Testis (tissue), 3 donors: Measurements from ENCODE around the gene ZSCAN1. TPM values are rescaled to one million over a fixed set of nuclear protein-coding genes. Genes with fewer than 3 reads are reported as not detected.
A peak's percentile ranks its signal among the peaks of the same experiment; 100 is the strongest.

Experiments used
- DNase-seq: peaks from one replicate; pipeline ENCODE4 v3.0.0-alpha.2; 2019
- H3K27ac ChIP-seq, 2 donors: fragments of 200-600 bp; sonication (generic); one replicate each; pipeline ENCODE4 v1.5.1; 2019
- H3K27me3 ChIP-seq: fragments of 200-600 bp; sonication (generic); one replicate; pipeline ENCODE4 v1.5.1; 2019
- H3K36me3 ChIP-seq: fragments of 200-600 bp; sonication (generic); one replicate; pipeline ENCODE4 v1.5.1; 2017; ENCODE audit warnings: low read depth; ENCODE audit errors: missing control alignments
- H3K4me1 ChIP-seq: fragments of 200-600 bp; sonication (generic); one replicate; pipeline ENCODE4 v1.5.1; 2019
- H3K4me3 ChIP-seq, 2 donors: fragments of 200-600 bp; sonication (generic); one replicate each; pipeline ENCODE4 v1.5.1; 2017 to 2019
- H3K9me3 ChIP-seq: fragments of 200-600 bp; sonication (generic); one replicate; pipeline ENCODE4 v1.5.1; 2017
- CTCF ChIP-seq, 3 experiments: fragments of 450-650 bp in 2 of 3; fragments of 200-600 bp in 1 of 3; sonication (generic) in 1 of 3; IDR thresholded peaks; one replicate each; pipeline ENCODE4 v1.5.1; 2016 to 2019; ENCODE audit warnings: antibody characterized with exemption in 3 of 3, mild to moderate bottlenecking in 2 of 3, moderate library complexity in 1 of 3
- POLR2A ChIP-seq: fragments of 450-650 bp; IDR thresholded peaks from one replicate; pipeline ENCODE4 v1.6.1; 2017; ENCODE audit warnings: antibody characterized with exemption, mild to moderate bottlenecking, moderate library complexity
- WGBS, 2 donors: methylation state at CpG; one replicate each; pipeline ENCODE4 v1.1.5; 2018; 5-methylcytosine and 5-hydroxymethylcytosine counted together
- intact Hi-C: fragments of 100-400 bp; cut with DNase I; formaldehyde crosslinking; loops from one replicate; pipeline ENCODE4 v1.15.1; 2023; ENCODE audit warnings: low total_unique reads
- polyA plus RNA-seq: library from polyadenylated mRNA; stranded (reverse); fragments of 350-450 nt; fragmentation: Illumina TruSeq; extraction: RNeasy Lipid Tissue Mini Kit (QIAGEN cat#74804); gene quantifications from one replicate; pipeline ENCODE4 v1.2.3, GENCODE V29; 2014; ENCODE audit warnings: low read depth, low replicate concordance; ENCODE audit not compliant: insufficient read depth
- total RNA-seq, 2 donors: library from RNA; depleted of rRNA; stranded (reverse); fragments of >200 nt; gene quantifications; one replicate each; pipeline ENCODE4 v1.2.3, GENCODE V29; 2016

ZSCAN1 gene
- total and polyA plus RNA-seq, 3 donors from 2014 or later: 5.9 to 8.0 (median 6.5) TPM

DNA sequence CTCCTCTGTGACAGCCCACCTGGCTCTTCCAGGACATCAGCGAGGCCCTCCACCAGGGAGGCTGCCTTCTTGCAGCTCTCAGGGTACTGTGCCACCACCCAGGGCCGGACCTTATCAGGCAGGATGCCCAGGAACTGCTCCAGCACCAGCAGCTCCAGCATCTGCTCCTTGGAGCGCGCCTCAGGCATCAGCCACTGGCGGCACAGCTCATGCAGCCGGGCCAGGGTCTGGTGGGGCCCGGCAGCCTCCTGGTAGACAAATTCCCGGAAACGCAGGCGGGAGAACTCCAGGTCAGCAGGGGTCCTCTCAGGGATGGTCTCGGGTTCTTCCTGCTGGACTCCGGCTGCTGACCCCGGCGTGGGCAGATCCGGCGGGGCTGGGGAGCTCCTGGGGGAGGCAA, 56.0 kb downstream of the ZSCAN1 start:
- Histone ChIP-seq H3K27me3 (no peaks in the 10 kb centered on the region), H3K4me3 (no peak overlapping the region), H3K4me1 (no peaks in the 10 kb centered on the region), H3K36me3 (no peaks in the 10 kb centered on the region), H3K9me3 (no peaks in the 10 kb centered on the region), H3K27ac (no peak overlapping the region)
- intact Hi-C loops: no loop called here
- TF ChIP-seq CTCF (IDR thresholded peaks at IDR 0.05) (no peak), POLR2A (no peak)
- no peak for DNase-seq
- 86 to 99% methylated on average over 1 to 15 of the region's 16 CpGs for WGBS, 2 donors

GRCh38 chr19:58091251-58091995, 57.6 kb downstream of the ZSCAN1 start:
- H3K4me1 ChIP-seq: no peaks in the 10 kb centered on the region
- no peak overlapping the region for H3K4me3 ChIP-seq
- no peak overlapping the region for H3K27ac ChIP-seq
- intact Hi-C loops: no loop called here
- TF ChIP-seq POLR2A (no peak), CTCF (IDR thresholded peaks at IDR 0.05) (no peak)
- H3K9me3 ChIP-seq: no peaks in the 10 kb centered on the region
- no peaks in the 10 kb centered on the region for H3K36me3 ChIP-seq
- H3K27me3 ChIP-seq: no peaks in the 10 kb centered on the region
- DNase-seq: no peak
- WGBS, 2 donors: 85 to 91% methylated on average over 8 to 11 of the region's 11 CpGs

GRCh38 chr19:58093071-58093470, 59.2 kb downstream of the ZSCAN1 start:
- no peak overlapping the region for H3K4me3 ChIP-seq
- no peaks in the 10 kb centered on the region for H3K36me3 ChIP-seq
- intact Hi-C loops: no loop called here
- no peak overlapping the region for H3K27ac ChIP-seq
- 91 to 97% methylated on average over 7 of the region's 7 CpGs for WGBS, 2 donors
- peaks cover 9% of the 10 kb centered on the region for H3K4me1 ChIP-seq
- DNase-seq: no peak
- no peaks in the 10 kb centered on the region for H3K27me3 ChIP-seq
- no peaks in the 10 kb centered on the region for H3K9me3 ChIP-seq
- no peak for TF ChIP-seq POLR2A
- TF ChIP-seq CTCF (IDR thresholded peaks at IDR 0.05): no peak

GRCh38 chr19:58095328-58095727, 61.5 kb downstream of the ZSCAN1 start:
- no peak for DNase-seq
- 97% methylated on average over 10 of the region's 10 CpGs for WGBS, 2 donors
- Histone ChIP-seq H3K4me1 (peaks cover 13% of the 10 kb centered on the region), H3K4me3 (no peak overlapping the region), H3K27ac (no peak overlapping the region), H3K27me3 (no peaks in the 10 kb centered on the region), H3K9me3 (no peaks in the 10 kb centered on the region), H3K36me3 (no peaks in the 10 kb centered on the region)
- TF ChIP-seq CTCF (IDR thresholded peaks at IDR 0.05) (no peak), POLR2A (no peak)
- intact Hi-C loops: no loop called here

- Histone ChIP-seq H3K36me3 (no peaks in the 10 kb centered on the region), H3K9me3 (no peaks in the 10 kb centered on the region), H3K27me3 (no peaks in the 10 kb centered on the region), H3K27ac (no peak overlapping the region), H3K4me1 (peaks cover 13% of the 10 kb centered on the region), H3K4me3 (peak overlapping the region in 1 of 2 donors; percentile 93)
- TF ChIP-seq CTCF (IDR thresholded peaks at IDR 0.05) (no peak), POLR2A (no peak)
- whole genome bisulfite sequencing, 2 donors: 66 to 72% methylated on average over 13 of the region's 13 CpGs
- intact Hi-C loops: no loop called here
- DNase-seq: no peak
Observed at GRCh38 chr19:58096884-58097283, 63.1 kb downstream of the ZSCAN1 start.
